ENCODE results near the gene MRTFB. TPM values are rescaled to one million over a fixed set of nuclear protein-coding genes. Genes with fewer than 3 reads are reported as not detected.

Gene MRTFB
- total RNA-seq, 1 experiment from 2014 or later: 29.8 TPM

- no TSS peak for BruUV-seq (replicated peaks)
- H3K4me1 ChIP-seq (ENCODE audit: insufficient read depth, low read length, poor library complexity, severe bottlenecking): no peaks in the 10 kb centered on the region
- no peak overlapping the region for H3K4me3 ChIP-seq (ENCODE audit: low read depth, low read length, poor library complexity, severe bottlenecking)
- intact Hi-C loops (cut with micrococcal nuclease; ENCODE audit: unreplicated experiment): loop anchor here (5.0 to 10.0 kb wide), 2 partner anchors 115 to 457 kb away; no protein-coding TSS in a partner anchor
- no peak for DNase-seq (ENCODE audit: low spot score)
- no peak overlapping the region for H3K27ac ChIP-seq (ENCODE audit: low read depth, low read length, poor library complexity, severe bottlenecking)
- no peak for TF ChIP-seq EZH2 (IDR thresholded peaks at IDR 0.05; ENCODE audit: borderline replicate concordance, low read depth, low read length, poor library complexity, severe bottlenecking)
- TF ChIP-seq, protein P1, sequence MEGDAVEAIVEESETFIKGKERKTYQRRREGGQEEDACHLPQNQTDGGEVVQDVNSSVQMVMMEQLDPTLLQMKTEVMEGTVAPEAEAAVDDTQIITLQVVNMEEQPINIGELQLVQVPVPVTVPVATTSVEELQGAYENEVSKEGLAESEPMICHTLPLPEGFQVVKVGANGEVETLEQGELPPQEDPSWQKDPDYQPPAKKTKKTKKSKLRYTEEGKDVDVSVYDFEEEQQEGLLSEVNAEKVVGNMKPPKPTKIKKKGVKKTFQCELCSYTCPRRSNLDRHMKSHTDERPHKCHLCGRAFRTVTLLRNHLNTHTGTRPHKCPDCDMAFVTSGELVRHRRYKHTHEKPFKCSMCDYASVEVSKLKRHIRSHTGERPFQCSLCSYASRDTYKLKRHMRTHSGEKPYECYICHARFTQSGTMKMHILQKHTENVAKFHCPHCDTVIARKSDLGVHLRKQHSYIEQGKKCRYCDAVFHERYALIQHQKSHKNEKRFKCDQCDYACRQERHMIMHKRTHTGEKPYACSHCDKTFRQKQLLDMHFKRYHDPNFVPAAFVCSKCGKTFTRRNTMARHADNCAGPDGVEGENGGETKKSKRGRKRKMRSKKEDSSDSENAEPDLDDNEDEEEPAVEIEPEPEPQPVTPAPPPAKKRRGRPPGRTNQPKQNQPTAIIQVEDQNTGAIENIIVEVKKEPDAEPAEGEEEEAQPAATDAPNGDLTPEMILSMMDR (conservative IDR thresholded peaks at IDR 0.05; ENCODE audit: low read depth, low read length): no peak
- H3K9me3 ChIP-seq (ENCODE audit: low read depth, low read length, poor library complexity, severe bottlenecking): no peaks in the 10 kb centered on the region
- ChIA-PET POLR2A (ENCODE audit: low non-redundant PET) (no interaction called here), CTCF (no interaction called here)
- H3K36me3 ChIP-seq (ENCODE audit: insufficient read depth, low read length, poor library complexity, severe bottlenecking): no peaks in the 10 kb centered on the region
- no peaks in the 10 kb centered on the region for H3K27me3 ChIP-seq (replicated peaks; ENCODE audit: insufficient read depth, low read depth, low read length, poor library complexity)
These were observed 1.3 kb upstream of the MRTFB start for GRCh38 chr16:14069818-14070217.

- Histone ChIP-seq H3K4me3 (ENCODE audit: low read depth, low read length, poor library complexity, severe bottlenecking) (peak overlapping the region; percentile 74), H3K36me3 (ENCODE audit: insufficient read depth, low read length, poor library complexity, severe bottlenecking) (no peaks in the 10 kb centered on the region), H3K27me3 (replicated peaks; ENCODE audit: insufficient read depth, low read depth, low read length, poor library complexity) (no peaks in the 10 kb centered on the region), H3K27ac (ENCODE audit: low read depth, low read length, poor library complexity, severe bottlenecking) (peak overlapping the region; percentile 88), H3K4me1 (ENCODE audit: insufficient read depth, low read length, poor library complexity, severe bottlenecking) (no peaks in the 10 kb centered on the region), H3K9me3 (ENCODE audit: low read depth, low read length, poor library complexity, severe bottlenecking) (no peaks in the 10 kb centered on the region)
- DNase-seq (ENCODE audit: low spot score): no peak
- POLR2A ChIA-PET (ENCODE audit: low non-redundant PET): no interaction called here
- BruUV-seq (replicated peaks): no TSS peak
- CTCF ChIA-PET: no interaction called here
- intact Hi-C loops (cut with micrococcal nuclease; ENCODE audit: unreplicated experiment): loop anchor here (5.0 kb wide), 1 partner anchor 457 kb away; no protein-coding TSS in a partner anchor
- TF ChIP-seq EZH2 (IDR thresholded peaks at IDR 0.05; ENCODE audit: borderline replicate concordance, low read depth, low read length, poor library complexity, severe bottlenecking): no peak
- TF ChIP-seq, protein P1 (conservative IDR thresholded peaks at IDR 0.05; ENCODE audit: low read depth, low read length): no peak
These were observed 603 bp upstream of the MRTFB start for GRCh38 chr16:14070555-14070876.

DNA sequence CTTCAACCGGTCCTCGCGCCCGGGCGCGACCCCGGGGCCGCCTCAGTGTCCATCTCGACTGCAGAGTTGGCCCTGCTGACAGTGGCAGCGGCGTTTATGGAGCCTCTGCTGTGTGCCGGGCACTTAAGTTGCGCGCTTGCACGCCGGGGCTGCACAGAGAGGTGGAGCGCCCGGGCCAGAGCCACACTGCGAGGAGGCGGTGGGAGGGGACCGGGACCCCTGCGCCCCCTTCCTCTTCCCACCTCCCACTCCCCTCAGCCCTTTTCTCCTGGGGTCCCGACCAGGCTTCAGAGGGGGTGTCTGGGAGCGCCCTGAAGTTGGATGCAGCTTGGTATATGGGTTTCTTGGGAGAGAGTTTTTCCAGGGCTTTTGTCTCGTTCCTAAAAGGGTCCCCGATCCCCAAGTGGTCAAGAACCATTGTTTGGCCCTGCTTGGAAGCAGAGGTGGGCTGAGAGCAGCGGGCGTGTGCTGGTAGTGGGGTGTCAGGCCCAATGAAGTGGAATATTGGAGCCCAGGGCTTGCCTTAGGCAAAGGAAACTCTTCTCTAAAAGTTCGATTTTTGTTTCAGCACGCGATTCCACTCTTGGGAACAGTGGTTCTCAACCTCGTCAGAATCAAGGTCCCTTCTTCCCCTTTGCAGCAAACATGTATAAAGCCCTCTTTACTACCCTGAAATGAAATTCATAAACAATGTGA, 605 bp downstream of the MRTFB start:
- H3K36me3 ChIP-seq (ENCODE audit: insufficient read depth, low read length, poor library complexity, severe bottlenecking): no peaks in the 10 kb centered on the region
- POLR2A ChIA-PET (ENCODE audit: low non-redundant PET): no interaction called here
- peak overlapping the region; percentile 74 for H3K4me3 ChIP-seq (ENCODE audit: low read depth, low read length, poor library complexity, severe bottlenecking)
- CTCF ChIA-PET: no interaction called here
- peak; percentile 27 for DNase-seq (ENCODE audit: low spot score)
- TF ChIP-seq, protein P1 (conservative IDR thresholded peaks at IDR 0.05; ENCODE audit: low read depth, low read length): no peak
- no peak for TF ChIP-seq EZH2 (IDR thresholded peaks at IDR 0.05; ENCODE audit: borderline replicate concordance, low read depth, low read length, poor library complexity, severe bottlenecking)
- H3K9me3 ChIP-seq (ENCODE audit: low read depth, low read length, poor library complexity, severe bottlenecking): no peaks in the 10 kb centered on the region
- H3K27ac ChIP-seq (ENCODE audit: low read depth, low read length, poor library complexity, severe bottlenecking): peak overlapping the region; percentile 88
- BruUV-seq (replicated peaks): TSS peak; percentile 29
- H3K4me1 ChIP-seq (ENCODE audit: insufficient read depth, low read length, poor library complexity, severe bottlenecking): no peaks in the 10 kb centered on the region
- H3K27me3 ChIP-seq (replicated peaks; ENCODE audit: insufficient read depth, low read depth, low read length, poor library complexity): no peaks in the 10 kb centered on the region
- intact Hi-C loops (cut with micrococcal nuclease; ENCODE audit: unreplicated experiment): loop anchor here (5.0 kb wide), 1 partner anchor 456 kb away; no protein-coding TSS in a partner anchor
